GM23248 (cell line): ENCODE data around the gene ZNF367. TPM values are rescaled to one million over a fixed set of nuclear protein-coding genes. Genes with fewer than 3 reads are reported as not detected.

ENCODE experiments used
- DNase-seq: peaks from one replicate; pipeline ENCODE4 v3.0.0-alpha.2; 2015
- H2AFZ ChIP-seq: fragments of 200-600 bp; sonication (generic); 2 replicates; pipeline ENCODE4 v1.6.1; 2016; ENCODE audit warnings: antibody characterized with exemption
- H3F3A ChIP-seq: fragments of 200-600 bp; sonication (generic); 2 replicates; pipeline ENCODE4 v1.6.1; 2016; ENCODE audit warnings: mild to moderate bottlenecking, antibody characterized with exemption, mixed run types; ENCODE audit not compliant: insufficient read depth
- H3K27ac ChIP-seq: fragments of 200-600 bp; sonication (generic); 2 replicates; pipeline ENCODE4 v1.5.1; 2016; ENCODE audit warnings: mild to moderate bottlenecking
- H3K27me3 ChIP-seq: fragments of 200-600 bp; sonication (generic); replicated peaks from 2 replicates; pipeline ENCODE4 v1.6.1; 2016; ENCODE audit warnings: mild to moderate bottlenecking; ENCODE audit not compliant: insufficient read depth
- H3K36me3 ChIP-seq: fragments of 200-600 bp; sonication (generic); 2 replicates; pipeline ENCODE4 v1.6.1; 2016; ENCODE audit warnings: low read depth, mild to moderate bottlenecking
- H3K4me1 ChIP-seq: fragments of 200-600 bp; sonication (generic); 2 replicates; pipeline ENCODE4 v1.6.1; 2016; ENCODE audit warnings: mild to moderate bottlenecking; ENCODE audit not compliant: insufficient read depth
- H3K4me2 ChIP-seq: fragments of 200-600 bp; sonication (generic); one replicate; pipeline ENCODE4 v1.6.1; 2016; ENCODE audit warnings: mild to moderate bottlenecking; ENCODE audit not compliant: unreplicated experiment
- H3K4me3 ChIP-seq: fragments of 200-600 bp; sonication (generic); 2 replicates; pipeline ENCODE4 v1.5.1; 2016; ENCODE audit warnings: mild to moderate bottlenecking
- H3K79me2 ChIP-seq: fragments of 200-600 bp; sonication (generic); 2 replicates; pipeline ENCODE4 v1.6.1; 2016; ENCODE audit warnings: mild to moderate bottlenecking; ENCODE audit not compliant: insufficient read depth
- H3K9ac ChIP-seq: fragments of 200-600 bp; sonication (generic); 2 replicates; pipeline ENCODE4 v1.6.1; 2016; ENCODE audit warnings: mild to moderate bottlenecking
- H3K9me2 ChIP-seq: fragments of 200-600 bp; sonication (generic); 2 replicates; pipeline ENCODE4 v1.6.1; 2016; ENCODE audit warnings: mixed run types, mild to moderate bottlenecking, moderate library complexity; ENCODE audit not compliant: insufficient read depth
- H3K9me3 ChIP-seq: fragments of 200-600 bp; sonication (generic); one replicate; pipeline ENCODE4 v1.6.1; 2017; ENCODE audit warnings: low read depth
- H4K20me1 ChIP-seq: fragments of 200-600 bp; sonication (generic); 2 replicates; pipeline ENCODE4 v1.6.0; 2016; ENCODE audit not compliant: insufficient read depth
- EZH2 ChIP-seq: fragments of 200-600 bp; sonication (generic); IDR thresholded peaks from 2 replicates; pipeline ENCODE4 v1.6.1; 2018; ENCODE audit warnings: antibody characterized with exemption, mild to moderate bottlenecking; ENCODE audit not compliant: insufficient read depth, poor library complexity, severe bottlenecking
- EZH2phosphoT487 ChIP-seq: fragments of 200-600 bp; sonication (generic); IDR thresholded peaks from 2 replicates; pipeline ENCODE4 v1.6.1; 2018; ENCODE audit warnings: antibody characterized with exemption, moderate library complexity, mild to moderate bottlenecking, low read depth; ENCODE audit not compliant: insufficient read depth
- WGBS, 2 experiments: methylation state at CpG; one replicate each; pipeline ENCODE4 v1.1.6; 2015 to 2017; ENCODE audit warnings: low lambda C conversion rate in 2 of 2, low coverage in 1 of 2; ENCODE audit errors: missing lambda C conversion rate in 2 of 2; 5-methylcytosine and 5-hydroxymethylcytosine counted together
- in situ Hi-C: fragments of 300-500 bp; cut with MboI; formaldehyde crosslinking; loops from 2 replicates; pipeline ENCODE4 v1.15.0; 2020
- polyA plus RNA-seq: library from polyadenylated mRNA; unstranded; fragments of >200 nt; fragmentation: Nextera tagmentation; extraction: Ambion mirVana; gene quantifications from 2 replicates; pipeline ENCODE4 v1.2.1, GENCODE V29; 2016
- total RNA-seq: library from RNA; depleted of rRNA; stranded (reverse); fragments of >200 nt; shearing (Covaris generic); gene quantifications from 2 replicates; pipeline ENCODE4 v1.2.3, GENCODE V29; 2014

ZNF367 gene
- total and polyA plus RNA-seq, 2 experiments from 2014 or later: 2.1 to 9.3 TPM

GRCh38 chr9:96449845-96450612, 31.9 kb upstream of the ZNF367 start, which contains the start of gene HABP4:
HABP4 (plus strand) TSS chr9:96450169; CDS start chr9:96450280, 111 bp downstream.
- no peak for TF ChIP-seq EZH2
- no peak for TF ChIP-seq EZH2phosphoT487
- Histone ChIP-seq H4K20me1 (no peaks in the 10 kb centered on the region), H3K4me3 (peak within 1 kb of the TSS; percentile 83), H3K4me2 (peak within 1 kb of the TSS; percentile 89), H3K9ac (peak within 1 kb of the TSS; percentile 84), H3K36me3 (no peaks in the 10 kb centered on the region), H3K9me2 (no peaks in the 10 kb centered on the region), H3F3A (peaks cover 4% of the 10 kb centered on the region; the same call in 1 of the 2 replicates), H2AFZ (peak within 1 kb of the TSS; percentile 93), H3K27ac (peak within 1 kb of the TSS; percentile 73), H3K27me3 (no peaks in the 10 kb centered on the region), H3K4me1 (peaks cover 11% of the 10 kb centered on the region), H3K9me3 (no peaks in the 10 kb centered on the region), H3K79me2 (peaks cover 45% of the 10 kb centered on the region)
- in situ Hi-C loops: no loop called here
- DNase-seq: peak; percentile 99
- WGBS, 2 experiments: 0 to 1% methylated on average over 51 to 62 of the region's 108 CpGs

GRCh38 chr9:96449523-96449844, 31.3 kb upstream of the ZNF367 start:
- Histone ChIP-seq H4K20me1 (no peaks in the 10 kb centered on the region), H2AFZ (peak overlapping the region; percentile 93), H3K4me2 (peak overlapping the region; percentile 76), H3F3A (peaks cover 4% of the 10 kb centered on the region; the same call in 1 of the 2 replicates), H3K9me2 (no peaks in the 10 kb centered on the region), H3K27me3 (no peaks in the 10 kb centered on the region), H3K9ac (peak overlapping the region; percentile 66), H3K4me3 (peak overlapping the region; percentile 83), H3K79me2 (peaks cover 40% of the 10 kb centered on the region), H3K9me3 (no peaks in the 10 kb centered on the region), H3K36me3 (no peaks in the 10 kb centered on the region), H3K4me1 (peaks cover 11% of the 10 kb centered on the region), H3K27ac (peak overlapping the region; percentile 73)
- no peak for DNase-seq
- WGBS, 2 experiments: 2 to 3% methylated on average over 7 of the region's 7 CpGs
- TF ChIP-seq EZH2phosphoT487 (no peak), EZH2 (no peak)
- in situ Hi-C loops: no loop called here

GRCh38 chr9:96448546-96449170, 30.5 kb upstream of the ZNF367 start:
- Histone ChIP-seq H3K4me3 (no peak overlapping the region), H3K9ac (no peak overlapping the region), H3F3A (no peaks in the 10 kb centered on the region; the same call in 1 of the 2 replicates), H3K27ac (no peak overlapping the region), H4K20me1 (no peaks in the 10 kb centered on the region), H3K4me2 (no peak overlapping the region), H3K36me3 (no peaks in the 10 kb centered on the region), H3K79me2 (peaks cover 31% of the 10 kb centered on the region), H3K9me3 (no peaks in the 10 kb centered on the region), H3K27me3 (no peaks in the 10 kb centered on the region), H3K4me1 (peaks cover 11% of the 10 kb centered on the region), H2AFZ (no peak overlapping the region), H3K9me2 (no peaks in the 10 kb centered on the region)
- no peak for TF ChIP-seq EZH2phosphoT487
- TF ChIP-seq EZH2: no peak
- 80 to 83% methylated on average over 11 of the region's 11 CpGs for WGBS, 2 experiments
- peak; percentile 12 for DNase-seq
- in situ Hi-C loops: no loop called here

DNA sequence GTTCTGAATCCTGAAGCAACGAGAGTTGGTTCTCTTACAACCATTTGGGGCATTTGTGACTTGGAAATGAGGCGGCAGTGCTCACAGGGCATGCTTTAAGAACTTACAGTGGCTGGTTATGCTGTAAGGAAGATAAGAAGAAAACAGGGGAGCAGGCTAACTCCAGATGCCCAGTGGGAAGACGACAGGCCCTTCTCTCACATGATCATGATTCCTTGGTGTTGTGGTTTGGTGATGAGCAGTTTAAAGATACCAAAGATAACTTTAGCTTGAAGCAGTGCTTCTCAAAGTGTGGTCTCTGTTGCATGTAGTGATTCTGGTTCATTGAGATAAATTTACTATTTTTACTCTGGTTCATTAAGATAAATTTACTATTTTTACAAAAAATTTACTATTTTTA, 29.2 kb upstream of the ZNF367 start:
- Histone ChIP-seq H2AFZ (no peak overlapping the region), H3K9ac (no peak overlapping the region), H3K36me3 (no peaks in the 10 kb centered on the region), H3K9me3 (no peaks in the 10 kb centered on the region), H3F3A (no peaks in the 10 kb centered on the region; the same call in 1 of the 2 replicates), H3K4me2 (no peak overlapping the region), H3K27ac (no peak overlapping the region), H4K20me1 (no peaks in the 10 kb centered on the region), H3K4me1 (peaks cover 8% of the 10 kb centered on the region), H3K9me2 (no peaks in the 10 kb centered on the region), H3K4me3 (no peak overlapping the region), H3K27me3 (no peaks in the 10 kb centered on the region), H3K79me2 (peaks cover 19% of the 10 kb centered on the region)
- TF ChIP-seq EZH2 (no peak), EZH2phosphoT487 (no peak)
- WGBS, 2 experiments: 77 to 78% methylated on average over 3 of the region's 3 CpGs
- in situ Hi-C loops: no loop called here
- no peak for DNase-seq
